ENCODE data around the gene SRRM2. TPM values are rescaled to one million over a fixed set of nuclear protein-coding genes. Genes with fewer than 3 reads are reported as not detected.

The SRRM2 gene
- polyA plus RNA-seq, 3 donors, result 19.0 to 1,186 (median 31.8) TPM

DNA sequence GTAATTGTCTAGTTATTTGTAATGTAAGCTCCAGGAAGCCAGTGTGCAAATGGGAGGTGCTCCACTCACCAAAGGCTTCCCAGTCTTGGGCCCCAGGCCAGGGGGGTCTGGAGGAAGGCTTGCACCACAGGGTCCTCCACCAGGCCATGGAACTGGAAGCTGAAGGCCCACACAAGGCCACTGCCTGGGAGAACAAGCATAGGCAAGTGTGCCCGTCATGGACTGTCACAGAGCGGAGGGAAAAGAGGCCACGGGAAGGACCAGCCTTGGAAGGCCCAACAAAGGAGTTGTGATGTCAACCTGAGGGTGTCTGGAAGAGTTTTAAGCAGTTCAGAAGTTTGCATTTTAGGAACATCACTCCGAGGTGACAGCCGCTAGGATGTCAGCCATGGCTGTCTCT is 3.0 kb upstream of the SRRM2 start:
- Mint-ChIP-seq H3K36me3 (peaks cover 4 to 17% of the 10 kb centered on the region in 2 donors), H3K27me3 (ENCODE audit: low read depth in 3 of 3) (peaks cover 0 to 4% (median 1%) of the 10 kb centered on the region in 3 donors), H3K9me3 (peaks cover 0 to 4% (median 0%) of the 10 kb centered on the region in 7 donors), H3K4me1 (peaks cover 19% of the 10 kb centered on the region), H3K27ac (no peak overlapping the region), H3K4me3 (no peak overlapping the region)
- no peak overlapping the region for H3K4me3 ChIP-seq (replicated peaks in 1 of 3; ENCODE audit: low read depth in 2 of 3, low read length in 3 of 3)
- H3K27me3 ChIP-seq (ENCODE audit: control insufficient read depth in 2 of 2, insufficient read depth in 2 of 2, low read length in 2 of 2), result no peaks in the 10 kb centered on the region
- no peak overlapping the region for H3K27ac ChIP-seq (ENCODE audit: low read depth in 1 of 2, low read length in 2 of 2)
- peaks cover 0 to 4% of the 10 kb centered on the region in 2 donors for H3K9me3 ChIP-seq (replicated peaks in 1 of 2; ENCODE audit: control insufficient read depth in 1 of 2, insufficient read depth in 1 of 2, low read length in 2 of 2)
- peaks cover 27% of the 10 kb centered on the region for H3K79me2 ChIP-seq (ENCODE audit: insufficient read depth, low read length)
- no peaks in the 10 kb centered on the region for H3K36me3 ChIP-seq (replicated peaks in 1 of 2; ENCODE audit: control insufficient read depth in 1 of 2, insufficient read depth in 2 of 2, low read length in 2 of 2)
- H2AFZ ChIP-seq (ENCODE audit: insufficient read depth, low read depth, low read length, poor library complexity, severe bottlenecking), result no peak overlapping the region
- DNase-seq, result no peak
- peaks cover 17% of the 10 kb centered on the region for H4K20me1 ChIP-seq (ENCODE audit: insufficient read depth, low read length)
- WGBS (ENCODE audit: insufficient coverage), result 100% methylated on average over 5 of the region's 5 CpGs
- H3K9ac ChIP-seq (ENCODE audit: insufficient read depth, low read length, poor library complexity, severe bottlenecking), result no peak overlapping the region
- TF ChIP-seq, protein P1, sequence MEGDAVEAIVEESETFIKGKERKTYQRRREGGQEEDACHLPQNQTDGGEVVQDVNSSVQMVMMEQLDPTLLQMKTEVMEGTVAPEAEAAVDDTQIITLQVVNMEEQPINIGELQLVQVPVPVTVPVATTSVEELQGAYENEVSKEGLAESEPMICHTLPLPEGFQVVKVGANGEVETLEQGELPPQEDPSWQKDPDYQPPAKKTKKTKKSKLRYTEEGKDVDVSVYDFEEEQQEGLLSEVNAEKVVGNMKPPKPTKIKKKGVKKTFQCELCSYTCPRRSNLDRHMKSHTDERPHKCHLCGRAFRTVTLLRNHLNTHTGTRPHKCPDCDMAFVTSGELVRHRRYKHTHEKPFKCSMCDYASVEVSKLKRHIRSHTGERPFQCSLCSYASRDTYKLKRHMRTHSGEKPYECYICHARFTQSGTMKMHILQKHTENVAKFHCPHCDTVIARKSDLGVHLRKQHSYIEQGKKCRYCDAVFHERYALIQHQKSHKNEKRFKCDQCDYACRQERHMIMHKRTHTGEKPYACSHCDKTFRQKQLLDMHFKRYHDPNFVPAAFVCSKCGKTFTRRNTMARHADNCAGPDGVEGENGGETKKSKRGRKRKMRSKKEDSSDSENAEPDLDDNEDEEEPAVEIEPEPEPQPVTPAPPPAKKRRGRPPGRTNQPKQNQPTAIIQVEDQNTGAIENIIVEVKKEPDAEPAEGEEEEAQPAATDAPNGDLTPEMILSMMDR (IDR thresholded peaks at IDR 0.05), result no peak
- no peak overlapping the region for H3K4me2 ChIP-seq (replicated peaks; ENCODE audit: extremely low read depth, low read length, poor library complexity, severe bottlenecking)
- peaks cover 19 to 21% of the 10 kb centered on the region in 2 donors for H3K4me1 ChIP-seq (ENCODE audit: control insufficient read depth in 1 of 2, insufficient read depth in 2 of 2, low read length in 2 of 2)
- intact Hi-C loops (cut with micrococcal nuclease), result no loop called here

DNA sequence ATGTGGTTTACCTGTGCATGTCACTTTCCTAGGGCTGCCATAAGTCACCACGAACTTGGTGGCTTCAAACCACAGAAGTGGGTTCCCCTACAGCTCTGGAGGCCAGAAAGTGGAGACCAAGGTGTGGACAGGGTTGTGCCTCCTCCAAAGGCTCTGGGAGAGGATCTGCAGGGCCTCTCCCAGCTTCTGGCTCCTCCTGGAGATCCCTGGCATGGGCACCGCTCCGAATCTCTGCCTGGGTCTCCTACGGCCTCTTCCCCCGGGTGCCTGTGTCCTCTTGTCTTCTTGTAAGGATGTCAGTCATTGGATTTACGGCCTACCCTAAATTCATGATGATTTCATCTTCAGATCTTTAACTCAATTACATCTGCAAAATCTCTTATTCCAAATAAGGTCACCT is 2.5 kb upstream of the SRRM2 start:
- Histone ChIP-seq H2AFZ (ENCODE audit: insufficient read depth, low read depth, low read length, poor library complexity, severe bottlenecking) (no peak overlapping the region), H3K27me3 (ENCODE audit: control insufficient read depth in 2 of 2, insufficient read depth in 2 of 2, low read length in 2 of 2) (no peaks in the 10 kb centered on the region), H3K36me3 (replicated peaks in 1 of 2; ENCODE audit: control insufficient read depth in 1 of 2, insufficient read depth in 2 of 2, low read length in 2 of 2) (no peaks in the 10 kb centered on the region), H3K4me1 (ENCODE audit: control insufficient read depth in 1 of 2, insufficient read depth in 2 of 2, low read length in 2 of 2) (peaks cover 24 to 26% of the 10 kb centered on the region in 2 donors), H3K9ac (ENCODE audit: insufficient read depth, low read length, poor library complexity, severe bottlenecking) (no peak overlapping the region), H3K4me3 (replicated peaks in 1 of 3; ENCODE audit: low read depth in 2 of 3, low read length in 3 of 3) (no peak overlapping the region), H3K4me2 (replicated peaks; ENCODE audit: extremely low read depth, low read length, poor library complexity, severe bottlenecking) (no peak overlapping the region), H3K9me3 (replicated peaks in 1 of 2; ENCODE audit: control insufficient read depth in 1 of 2, insufficient read depth in 1 of 2, low read length in 2 of 2) (peaks cover 0 to 4% of the 10 kb centered on the region in 2 donors), H4K20me1 (ENCODE audit: insufficient read depth, low read length) (peaks cover 21% of the 10 kb centered on the region), H3K27ac (ENCODE audit: low read depth in 1 of 2, low read length in 2 of 2) (no peak overlapping the region), H3K79me2 (ENCODE audit: insufficient read depth, low read length) (peaks cover 31% of the 10 kb centered on the region)
- peaks cover 0 to 3% (median 1%) of the 10 kb centered on the region in 3 donors for H3K27me3 Mint-ChIP-seq (ENCODE audit: low read depth in 3 of 3)
- no peak overlapping the region for H3K4me3 Mint-ChIP-seq
- H3K36me3 Mint-ChIP-seq, result peaks cover 4 to 20% of the 10 kb centered on the region in 2 donors
- peak overlapping the region in 1 of 7 donors; percentile 7 for H3K27ac Mint-ChIP-seq
- TF ChIP-seq, protein P1 (IDR thresholded peaks at IDR 0.05), result no peak
- no peak for DNase-seq
- WGBS (ENCODE audit: insufficient coverage), result 100% methylated on average over 5 of the region's 6 CpGs
- intact Hi-C loops (cut with micrococcal nuclease), result no loop called here
- peaks cover 24% of the 10 kb centered on the region for H3K4me1 Mint-ChIP-seq
- H3K9me3 Mint-ChIP-seq, result peaks cover 0 to 4% (median 0%) of the 10 kb centered on the region in 7 donors

Measured in CD14-positive monocyte (primary cell).